ENCODE measurements around the gene MPRIP.

Gene MPRIP

GRCh38 chr17:17112628-17113200, 70.5 kb downstream of the MPRIP start:
- TF ChIP-seq CTCF (IDR thresholded peaks at IDR 0.05; ENCODE audit: low read depth, low read length, missing control alignments): no peak
- no peak for DNase-seq (ENCODE audit: low read depth)
- H3K4me3 ChIP-seq (ENCODE audit: low read depth, low read length): no peak overlapping the region
- in situ Hi-C loops (cut with HindIII; ENCODE audit: low sequenced_read_pairs): no loop called here

- in situ Hi-C loops (cut with HindIII; ENCODE audit: low sequenced_read_pairs): no loop called here
- DNase-seq (ENCODE audit: low read depth): no peak
- no peak for TF ChIP-seq CTCF (IDR thresholded peaks at IDR 0.05; ENCODE audit: low read depth, low read length, missing control alignments)
- H3K4me3 ChIP-seq (ENCODE audit: low read depth, low read length): no peak overlapping the region
Measured at GRCh38 chr17:17114592-17115225, 72.5 kb downstream of the MPRIP start.

GRCh38 chr17:17115620-17116019, 73.4 kb downstream of the MPRIP start:
- in situ Hi-C loops (cut with HindIII; ENCODE audit: low sequenced_read_pairs): no loop called here
- no peak for DNase-seq (ENCODE audit: low read depth)
- TF ChIP-seq CTCF (IDR thresholded peaks at IDR 0.05; ENCODE audit: low read depth, low read length, missing control alignments): no peak
- H3K4me3 ChIP-seq (ENCODE audit: low read depth, low read length): no peak overlapping the region

GRCh38 chr17:17116406-17116805, 74.1 kb downstream of the MPRIP start:
- in situ Hi-C loops (cut with HindIII; ENCODE audit: low sequenced_read_pairs): no loop called here
- DNase-seq (ENCODE audit: low read depth): no peak
- no peak overlapping the region for H3K4me3 ChIP-seq (ENCODE audit: low read depth, low read length)
- TF ChIP-seq CTCF (IDR thresholded peaks at IDR 0.05; ENCODE audit: low read depth, low read length, missing control alignments): no peak

GRCh38 chr17:17117923-17118322, 75.7 kb downstream of the MPRIP start:
- no peak for DNase-seq (ENCODE audit: low read depth)
- H3K4me3 ChIP-seq (ENCODE audit: low read depth, low read length): no peak overlapping the region
- no peak for TF ChIP-seq CTCF (IDR thresholded peaks at IDR 0.05; ENCODE audit: low read depth, low read length, missing control alignments)
- in situ Hi-C loops (cut with HindIII; ENCODE audit: low sequenced_read_pairs): no loop called here

GRCh38 chr17:17118399-17118798, 76.1 kb downstream of the MPRIP start:
- DNase-seq (ENCODE audit: low read depth): no peak
- H3K4me3 ChIP-seq (ENCODE audit: low read depth, low read length): no peak overlapping the region
- in situ Hi-C loops (cut with HindIII; ENCODE audit: low sequenced_read_pairs): no loop called here
- no peak for TF ChIP-seq CTCF (IDR thresholded peaks at IDR 0.05; ENCODE audit: low read depth, low read length, missing control alignments)

Data from astrocyte of the cerebellum (primary cell).